Loucy (cell line): ENCODE results near the gene TMPRSS2.

Source experiments
- H2AFZ ChIP-seq: fragments of 200-600 bp; sonication (generic); 2 replicates; pipeline ENCODE4 v1.6.0; 2016; ENCODE audit warnings: antibody characterized with exemption, mild to moderate bottlenecking, low read length, moderate library complexity
- H3F3A ChIP-seq: fragments of 200-600 bp; 2 replicates; pipeline ENCODE4 v1.6.0; 2016; ENCODE audit warnings: antibody characterized with exemption, low read depth, mild to moderate bottlenecking
- H3K27me3 ChIP-seq: fragments of 200-600 bp; sonication (generic); 2 replicates; pipeline ENCODE4 v1.6.1; 2014; ENCODE audit warnings: low read length, mild to moderate bottlenecking; ENCODE audit not compliant: insufficient read depth, poor library complexity, severe bottlenecking
- H3K36me3 ChIP-seq: fragments of 200-600 bp; sonication (generic); 2 replicates; pipeline ENCODE4 v1.6.1; 2016; ENCODE audit warnings: low read length; ENCODE audit not compliant: insufficient read depth
- H3K4me1 ChIP-seq: fragments of 200-600 bp; sonication (generic); 2 replicates; pipeline ENCODE4 v1.5.1; 2014; ENCODE audit warnings: low read length, mild to moderate bottlenecking; ENCODE audit not compliant: insufficient read depth, poor library complexity, severe bottlenecking
- H3K4me2 ChIP-seq: fragments of 200-600 bp; sonication (generic); 2 replicates; pipeline ENCODE4 v1.6.0; 2014; ENCODE audit warnings: antibody characterized with exemption, low read length, low read depth, mild to moderate bottlenecking; ENCODE audit not compliant: poor library complexity, severe bottlenecking
- H3K4me3 ChIP-seq: fragments of 200-600 bp; sonication (generic); 2 replicates; pipeline ENCODE4 v1.5.1; 2014; ENCODE audit warnings: low read length, mild to moderate bottlenecking, mixed read lengths; ENCODE audit not compliant: poor library complexity, severe bottlenecking
- H3K79me2 ChIP-seq: fragments of 200-600 bp; sonication (generic); 2 replicates; pipeline ENCODE4 v1.6.1; 2014; ENCODE audit warnings: low read length; ENCODE audit not compliant: insufficient read depth
- H3K9ac ChIP-seq: fragments of 200-600 bp; sonication (generic); 2 replicates; pipeline ENCODE4 v1.6.0; 2014; ENCODE audit warnings: mild to moderate bottlenecking, low read depth, low read length, moderate library complexity; ENCODE audit not compliant: poor library complexity, severe bottlenecking
- H3K9me2 ChIP-seq: fragments of 200-600 bp; sonication (generic); replicated peaks from 2 replicates; pipeline ENCODE4 v1.6.1; 2016; ENCODE audit warnings: low read depth, low read length, mixed read lengths
- H3K9me3 ChIP-seq: fragments of 200-600 bp; sonication (generic); 2 replicates; pipeline ENCODE4 v1.6.1; 2014; ENCODE audit warnings: mild to moderate bottlenecking, antibody characterized with exemption, low read length, low read depth; ENCODE audit not compliant: insufficient read depth
- H4K20me1 ChIP-seq: fragments of 200-600 bp; sonication (generic); 2 replicates; pipeline ENCODE4 v1.6.0; 2014; ENCODE audit warnings: antibody characterized with exemption, low read length, mild to moderate bottlenecking; ENCODE audit not compliant: insufficient read depth, poor library complexity, severe bottlenecking
- CTCF ChIP-seq: fragments of 200-600 bp; sonication (generic); conservative IDR thresholded peaks from 2 replicates; pipeline ENCODE4 v1.5.1; 2014; ENCODE audit warnings: mild to moderate bottlenecking, antibody characterized with exemption, low read length
- EZH2phosphoT487 ChIP-seq: fragments of 200-600 bp; IDR thresholded peaks from 2 replicates; pipeline ENCODE4 v1.6.1; 2018; ENCODE audit warnings: antibody characterized with exemption, mild to moderate bottlenecking, moderate library complexity, borderline replicate concordance

TMPRSS2 gene

GRCh38 chr21:41536076-41536826 is 28.3 kb upstream of the TMPRSS2 start:
- Histone ChIP-seq H3K9me3 (no peaks in the 10 kb centered on the region), H3K79me2 (no peaks in the 10 kb centered on the region), H3F3A (no peaks in the 10 kb centered on the region), H3K4me1 (no peaks in the 10 kb centered on the region), H3K27me3 (no peaks in the 10 kb centered on the region), H3K9ac (no peak overlapping the region), H3K36me3 (no peaks in the 10 kb centered on the region), H2AFZ (no peak overlapping the region), H4K20me1 (no peaks in the 10 kb centered on the region), H3K4me2 (no peak overlapping the region), H3K9me2 (no peaks in the 10 kb centered on the region), H3K4me3 (no peak overlapping the region)
- TF ChIP-seq CTCF (no peak), EZH2phosphoT487 (no peak)

- Histone ChIP-seq H3K9me2 (no peaks in the 10 kb centered on the region), H2AFZ (no peak overlapping the region), H3K4me2 (no peak overlapping the region), H3K4me3 (no peak overlapping the region), H3K36me3 (no peaks in the 10 kb centered on the region), H4K20me1 (no peaks in the 10 kb centered on the region), H3K27me3 (no peaks in the 10 kb centered on the region), H3K4me1 (no peaks in the 10 kb centered on the region), H3K79me2 (no peaks in the 10 kb centered on the region), H3F3A (no peaks in the 10 kb centered on the region), H3K9me3 (no peaks in the 10 kb centered on the region), H3K9ac (no peak overlapping the region)
- TF ChIP-seq CTCF = no peak
- TF ChIP-seq EZH2phosphoT487 = no peak
Observed at GRCh38 chr21:41530366-41530765, 22.4 kb upstream of the TMPRSS2 start.

- Histone ChIP-seq H3K36me3 (no peaks in the 10 kb centered on the region), H4K20me1 (no peaks in the 10 kb centered on the region), H3K27me3 (no peaks in the 10 kb centered on the region), H3K4me3 (no peak overlapping the region), H3K4me2 (no peak overlapping the region), H3K79me2 (no peaks in the 10 kb centered on the region), H3K9me2 (no peaks in the 10 kb centered on the region), H3K4me1 (no peaks in the 10 kb centered on the region), H3K9ac (no peak overlapping the region), H2AFZ (no peak overlapping the region), H3K9me3 (no peaks in the 10 kb centered on the region), H3F3A (no peaks in the 10 kb centered on the region)
- TF ChIP-seq EZH2phosphoT487 (no peak), CTCF (no peak)
Observed at GRCh38 chr21:41529769-41530168, 21.8 kb upstream of the TMPRSS2 start.
